GM23338 (cell line): ENCODE data around the gene TPM1. TPM values are rescaled to one million over a fixed set of nuclear protein-coding genes. Genes with fewer than 3 reads are reported as not detected.

ENCODE experiments used
- ATAC-seq: fragments of 200-7000 bp; cut with Tn5 transposase; 3 replicates; pipeline ENCODE4 v1.9.1; 2020
- DNase-seq: peaks from one replicate; pipeline ENCODE4 v3.0.0-alpha.2; 2015; ENCODE audit warnings: low spot score
- H2AFZ ChIP-seq: fragments of 200-600 bp; sonication (generic); 2 replicates; pipeline ENCODE4 v1.8.0; 2016; ENCODE audit warnings: antibody characterized with exemption, mild to moderate bottlenecking, moderate library complexity
- H3F3A ChIP-seq: fragments of 200-600 bp; sonication (generic); replicated peaks from 2 replicates; pipeline ENCODE4 v1.8.0; 2017; ENCODE audit warnings: antibody characterized with exemption, mixed run types, low read depth
- H3K27ac ChIP-seq: fragments of 200-600 bp; sonication (generic); 2 replicates; pipeline ENCODE4 v1.6.1; 2016; ENCODE audit warnings: low read depth
- H3K27me3 ChIP-seq: fragments of 200-600 bp; sonication (generic); 2 replicates; pipeline ENCODE4 v1.8.0; 2016; ENCODE audit warnings: mild to moderate bottlenecking, mixed run types, moderate library complexity; ENCODE audit not compliant: insufficient read depth
- H3K36me3 ChIP-seq: fragments of 200-600 bp; sonication (generic); 2 replicates; pipeline ENCODE4 v1.8.0; 2016; ENCODE audit warnings: mild to moderate bottlenecking; ENCODE audit not compliant: insufficient read depth
- H3K4me1 ChIP-seq: fragments of 200-600 bp; sonication (generic); 2 replicates; pipeline ENCODE4 v1.8.0; 2016; ENCODE audit warnings: mild to moderate bottlenecking, moderate library complexity; ENCODE audit not compliant: insufficient read depth
- H3K4me2 ChIP-seq: fragments of 200-600 bp; sonication (generic); 2 replicates; pipeline ENCODE4 v1.7.1; 2017; ENCODE audit warnings: mixed run types
- H3K4me3 ChIP-seq: fragments of 200-600 bp; sonication (generic); 2 replicates; pipeline ENCODE4 v1.6.1; 2016; ENCODE audit warnings: mixed run types
- H3K79me2 ChIP-seq: fragments of 200-600 bp; sonication (generic); replicated peaks from 2 replicates; pipeline ENCODE4 v1.8.0; 2017; ENCODE audit warnings: mild to moderate bottlenecking; ENCODE audit not compliant: insufficient read depth
- H3K9me2 ChIP-seq: fragments of 200-600 bp; sonication (generic); 2 replicates; pipeline ENCODE4 v1.8.0; 2017; ENCODE audit not compliant: insufficient read depth
- H4K20me1 ChIP-seq: fragments of 200-600 bp; sonication (generic); replicated peaks from 2 replicates; pipeline ENCODE4 v1.8.0; 2017; ENCODE audit warnings: mild to moderate bottlenecking; ENCODE audit not compliant: insufficient read depth
- H3K27ac Mint-ChIP-seq: 2 replicates; pipeline ENCODE4 v1.8.0; 2020; ENCODE audit warnings: inconsistent platforms, mild to moderate bottlenecking, moderate library complexity, mixed read lengths
- H3K27me3 Mint-ChIP-seq: 3 replicates; pipeline ENCODE4 v1.8.0; 2022; ENCODE audit warnings: low read depth, mild to moderate bottlenecking, moderate library complexity, mixed read lengths, inconsistent platforms; ENCODE audit not compliant: insufficient read depth, poor library complexity
- H3K36me3 Mint-ChIP-seq: 3 replicates; pipeline ENCODE4 v1.8.0; 2021; ENCODE audit warnings: low read depth, mild to moderate bottlenecking, inconsistent platforms, moderate library complexity, mixed read lengths
- H3K4me1 Mint-ChIP-seq: 3 replicates; pipeline ENCODE4 v1.8.0; 2020; ENCODE audit warnings: mild to moderate bottlenecking, inconsistent platforms, mixed read lengths
- H3K4me3 Mint-ChIP-seq: 3 replicates; pipeline ENCODE4 v1.8.0; 2021; ENCODE audit warnings: moderate library complexity, mild to moderate bottlenecking, inconsistent platforms, mixed read lengths
- H3K9me3 Mint-ChIP-seq: 3 replicates; pipeline ENCODE4 v1.8.0; 2020; ENCODE audit warnings: moderate library complexity, mild to moderate bottlenecking, inconsistent platforms, mixed read lengths
- EZH2 ChIP-seq: fragments of 200-600 bp; sonication (generic); IDR thresholded peaks from one replicate; pipeline ENCODE4 v1.8.0; 2017; ENCODE audit warnings: antibody characterized with exemption, mild to moderate bottlenecking, low read depth; ENCODE audit not compliant: unreplicated experiment
- EZH2phosphoT487 ChIP-seq: fragments of 200-600 bp; sonication (generic); IDR thresholded peaks from one replicate; pipeline ENCODE4 v1.8.1; 2018; ENCODE audit warnings: antibody characterized with exemption; ENCODE audit not compliant: unreplicated experiment
- JUNB ChIP-seq: IDR thresholded peaks from one replicate; pipeline ENCODE4 v1.6.1; 2016; ENCODE audit warnings: antibody characterized with exemption; ENCODE audit not compliant: unreplicated experiment
- NANOG ChIP-seq: IDR thresholded peaks from 2 replicates; pipeline ENCODE4 v1.6.1; 2016; ENCODE audit warnings: antibody characterized with exemption, borderline replicate concordance
- POLR2AphosphoS5 ChIP-seq: IDR thresholded peaks from 2 replicates; pipeline ENCODE4 v1.6.1; 2016; ENCODE audit warnings: antibody characterized with exemption, low read depth
- ZNF114 ChIP-seq: fragments of 250-450 bp; sonication (Bioruptor Pico); IDR thresholded peaks from 2 replicates; pipeline ENCODE4 v1.5.0; 2020; ENCODE audit warnings: mild to moderate bottlenecking, moderate library complexity
- ZNF331 ChIP-seq: fragments of 250-450 bp; sonication (Bioruptor Pico); IDR thresholded peaks from 2 replicates; pipeline ENCODE4 v1.5.0; 2020; ENCODE audit warnings: low read depth, mild to moderate bottlenecking, moderate library complexity
- polyA plus RNA-seq: library from polyadenylated mRNA; unstranded; fragments of >200 nt; fragmentation: Nextera tagmentation; extraction: Ambion mirVana; gene quantifications from 2 replicates; pipeline ENCODE4 v1.2.1, GENCODE V29; 2016
- total RNA-seq: library from RNA; depleted of rRNA; stranded (reverse); fragments of >200 nt; shearing (Covaris generic); gene quantifications from 2 replicates; pipeline ENCODE4 v1.2.3, GENCODE V29; 2014
- TF ChIP-seq, protein P1 (sequence below), 2 experiments: fragments of 200-600 bp in 1 of 2; sonication (generic) in 1 of 2; conservative IDR thresholded peaks; 2 replicates each; pipeline versions ENCODE4 v1.5.1 to v1.6.1; 2016 to 2017; ENCODE audit warnings: antibody characterized with exemption in 2 of 2, low read depth in 2 of 2, mild to moderate bottlenecking in 2 of 2, moderate library complexity in 1 of 2
- TF ChIP-seq, protein P2 (sequence below): IDR thresholded peaks from one replicate; pipeline ENCODE4 v1.6.1; 2018; ENCODE audit warnings: antibody characterized with exemption; ENCODE audit not compliant: unreplicated experiment

The TPM1 gene
- total and polyA plus RNA-seq, 2 experiments from 2014 or later: 449 to 913 TPM

DNA sequence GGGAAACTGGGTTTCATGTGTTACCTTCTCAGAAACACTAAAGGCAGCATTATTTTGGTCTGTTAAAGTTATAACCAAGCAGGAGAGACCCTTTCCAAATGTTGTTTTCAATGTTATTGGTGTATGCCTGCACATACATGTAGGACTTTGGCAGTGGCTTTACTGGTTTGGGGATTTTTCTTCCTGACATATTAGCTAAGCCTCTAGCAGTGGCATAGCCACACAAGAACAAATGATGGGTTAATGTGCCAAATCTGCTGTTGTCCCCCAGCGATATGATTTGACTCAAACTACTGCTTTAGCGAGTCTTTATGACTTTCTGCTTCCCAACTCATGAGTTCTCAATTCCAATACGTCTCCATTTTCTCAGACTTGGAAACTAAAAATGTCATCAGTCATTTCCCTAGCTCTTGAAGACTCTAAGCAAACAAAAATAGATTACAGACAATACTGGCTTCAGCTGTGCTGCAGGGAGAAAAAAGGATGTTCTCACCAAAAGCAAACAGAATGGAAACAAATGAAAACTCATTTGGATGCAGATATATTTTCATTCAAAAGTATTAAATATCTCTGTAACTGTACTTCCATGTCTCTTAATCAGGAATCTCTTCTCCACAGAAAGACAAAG lies 29.6 kb downstream of the TPM1 start:
- H3K27me3 ChIP-seq: no peaks in the 10 kb centered on the region
- no peaks in the 10 kb centered on the region for H3K79me2 ChIP-seq
- Mint-ChIP-seq H3K4me3 (no peak overlapping the region), H3K36me3 (peaks cover 44% of the 10 kb centered on the region), H3K4me1 (peaks cover 51% of the 10 kb centered on the region), H3K9me3 (no peaks in the 10 kb centered on the region), H3K27ac (no peak overlapping the region), H3K27me3 (no peaks in the 10 kb centered on the region)
- H3F3A ChIP-seq: peaks cover 39% of the 10 kb centered on the region
- peak overlapping the region; percentile 68 for H3K27ac ChIP-seq
- H2AFZ ChIP-seq: no peak overlapping the region
- H3K9me2 ChIP-seq: no peaks in the 10 kb centered on the region
- peak; percentile 7 for TF ChIP-seq POLR2AphosphoS5
- no peak for TF ChIP-seq ZNF114 (CRISPR knock-in tag)
- ATAC-seq (no peak), DNase-seq (no peak)
- no peak overlapping the region for H3K4me2 ChIP-seq
- peaks cover 34% of the 10 kb centered on the region for H3K4me1 ChIP-seq
- peaks cover 8% of the 10 kb centered on the region; the same call in 1 of the 2 replicates for H3K36me3 ChIP-seq
- H4K20me1 ChIP-seq: no peaks in the 10 kb centered on the region
- no peak overlapping the region for H3K4me3 ChIP-seq

DNA sequence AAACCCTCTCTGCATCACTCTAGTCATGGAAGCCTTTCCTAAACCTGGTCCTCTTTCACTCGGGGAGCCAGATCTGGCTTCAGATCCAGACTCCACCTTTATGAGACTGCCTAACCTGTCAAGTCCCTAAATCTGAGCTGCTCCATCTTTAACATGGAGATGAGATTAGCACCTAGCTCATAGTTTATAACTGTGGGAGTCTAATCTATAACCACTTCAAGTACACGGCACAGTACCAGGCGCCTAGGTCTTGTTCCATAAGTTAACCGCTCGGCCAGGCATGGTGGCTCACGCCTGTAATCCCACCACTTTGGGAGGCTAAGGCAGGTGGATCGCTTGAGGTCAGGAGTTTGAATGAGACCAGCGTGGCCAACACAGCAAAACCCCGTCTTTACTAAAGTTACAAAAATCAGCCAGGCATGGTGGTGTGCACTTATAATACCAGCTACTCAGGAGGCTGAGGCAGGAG lies 30.3 kb downstream of the TPM1 start:
- Histone ChIP-seq H3F3A (peaks cover 39% of the 10 kb centered on the region), H3K4me3 (no peak overlapping the region), H3K27me3 (no peaks in the 10 kb centered on the region), H3K79me2 (no peaks in the 10 kb centered on the region), H3K36me3 (peaks cover 8% of the 10 kb centered on the region; the same call in 1 of the 2 replicates), H3K9me2 (no peaks in the 10 kb centered on the region), H3K4me1 (peaks cover 41% of the 10 kb centered on the region), H3K27ac (peak overlapping the region; percentile 96), H4K20me1 (no peaks in the 10 kb centered on the region), H2AFZ (no peak overlapping the region), H3K4me2 (no peak overlapping the region)
- peak; percentile 45 for TF ChIP-seq POLR2AphosphoS5
- no peak for TF ChIP-seq NANOG
- no peak for TF ChIP-seq EZH2phosphoT487
- TF ChIP-seq EZH2: no peak
- no peak for TF ChIP-seq ZNF331
- TF ChIP-seq, protein P1, sequence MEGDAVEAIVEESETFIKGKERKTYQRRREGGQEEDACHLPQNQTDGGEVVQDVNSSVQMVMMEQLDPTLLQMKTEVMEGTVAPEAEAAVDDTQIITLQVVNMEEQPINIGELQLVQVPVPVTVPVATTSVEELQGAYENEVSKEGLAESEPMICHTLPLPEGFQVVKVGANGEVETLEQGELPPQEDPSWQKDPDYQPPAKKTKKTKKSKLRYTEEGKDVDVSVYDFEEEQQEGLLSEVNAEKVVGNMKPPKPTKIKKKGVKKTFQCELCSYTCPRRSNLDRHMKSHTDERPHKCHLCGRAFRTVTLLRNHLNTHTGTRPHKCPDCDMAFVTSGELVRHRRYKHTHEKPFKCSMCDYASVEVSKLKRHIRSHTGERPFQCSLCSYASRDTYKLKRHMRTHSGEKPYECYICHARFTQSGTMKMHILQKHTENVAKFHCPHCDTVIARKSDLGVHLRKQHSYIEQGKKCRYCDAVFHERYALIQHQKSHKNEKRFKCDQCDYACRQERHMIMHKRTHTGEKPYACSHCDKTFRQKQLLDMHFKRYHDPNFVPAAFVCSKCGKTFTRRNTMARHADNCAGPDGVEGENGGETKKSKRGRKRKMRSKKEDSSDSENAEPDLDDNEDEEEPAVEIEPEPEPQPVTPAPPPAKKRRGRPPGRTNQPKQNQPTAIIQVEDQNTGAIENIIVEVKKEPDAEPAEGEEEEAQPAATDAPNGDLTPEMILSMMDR (conservative IDR thresholded peaks at IDR 0.05; ENCODE audit: low read depth in 2 of 2): no peak
- no peaks in the 10 kb centered on the region for H3K27me3 Mint-ChIP-seq
- H3K9me3 Mint-ChIP-seq: no peaks in the 10 kb centered on the region
- no peak for DNase-seq
- ATAC-seq: no peak
- H3K4me3 Mint-ChIP-seq: no peak overlapping the region
- peaks cover 37% of the 10 kb centered on the region for H3K36me3 Mint-ChIP-seq
- H3K4me1 Mint-ChIP-seq: peaks cover 58% of the 10 kb centered on the region
- H3K27ac Mint-ChIP-seq: no peak overlapping the region

DNA sequence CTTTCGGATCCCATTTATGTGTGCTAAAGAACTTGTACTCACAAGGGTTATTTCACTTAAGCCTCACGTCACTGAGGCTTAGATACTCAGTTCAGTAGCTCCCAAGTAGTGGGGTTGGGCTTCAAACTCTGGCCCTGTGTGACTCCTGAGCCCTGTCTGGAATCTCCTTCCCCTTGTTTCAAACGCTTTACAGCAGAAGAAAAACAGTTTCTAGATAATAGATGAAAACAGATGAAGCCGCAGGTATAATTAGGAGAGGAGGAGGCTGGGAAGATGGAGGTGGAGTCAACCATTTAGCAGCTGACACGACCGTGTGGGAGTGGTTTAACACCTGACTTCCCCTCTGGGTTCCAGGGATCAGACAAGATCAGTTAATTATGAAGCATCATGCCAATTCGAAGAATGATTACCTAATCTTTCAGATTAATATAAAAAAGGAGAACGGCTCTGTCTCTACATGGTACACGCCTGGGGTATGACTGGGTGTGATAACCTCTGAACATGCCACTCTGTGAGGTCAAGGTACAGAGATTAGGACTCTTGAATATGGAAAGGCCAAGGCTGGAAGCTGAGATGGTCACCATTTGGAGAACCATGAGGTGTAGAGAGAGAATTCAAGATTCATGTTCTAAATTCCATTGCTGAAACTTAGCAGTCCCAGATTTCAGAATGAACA lies 31.1 kb downstream of the TPM1 start:
- H3K36me3 ChIP-seq: peaks cover 8% of the 10 kb centered on the region; the same call in 1 of the 2 replicates
- peaks cover 35% of the 10 kb centered on the region for H3F3A ChIP-seq
- no peak overlapping the region for H3K4me2 ChIP-seq
- Mint-ChIP-seq H3K9me3 (no peaks in the 10 kb centered on the region), H3K4me1 (peaks cover 62% of the 10 kb centered on the region), H3K4me3 (no peak overlapping the region; the same call in 2 of the 3 replicates), H3K27ac (peak overlapping the region; percentile 53; the same call in 1 of the 2 replicates), H3K36me3 (peaks cover 29% of the 10 kb centered on the region), H3K27me3 (no peaks in the 10 kb centered on the region)
- no peak for DNase-seq
- no peaks in the 10 kb centered on the region for H3K9me2 ChIP-seq
- H3K4me3 ChIP-seq: no peak overlapping the region
- no peaks in the 10 kb centered on the region for H3K79me2 ChIP-seq
- peak overlapping the region; percentile 96 for H3K27ac ChIP-seq
- no peaks in the 10 kb centered on the region for H4K20me1 ChIP-seq
- ATAC-seq: no peak
- no peaks in the 10 kb centered on the region for H3K27me3 ChIP-seq
- peaks cover 49% of the 10 kb centered on the region for H3K4me1 ChIP-seq
- no peak overlapping the region for H2AFZ ChIP-seq
- TF ChIP-seq, protein P2, sequence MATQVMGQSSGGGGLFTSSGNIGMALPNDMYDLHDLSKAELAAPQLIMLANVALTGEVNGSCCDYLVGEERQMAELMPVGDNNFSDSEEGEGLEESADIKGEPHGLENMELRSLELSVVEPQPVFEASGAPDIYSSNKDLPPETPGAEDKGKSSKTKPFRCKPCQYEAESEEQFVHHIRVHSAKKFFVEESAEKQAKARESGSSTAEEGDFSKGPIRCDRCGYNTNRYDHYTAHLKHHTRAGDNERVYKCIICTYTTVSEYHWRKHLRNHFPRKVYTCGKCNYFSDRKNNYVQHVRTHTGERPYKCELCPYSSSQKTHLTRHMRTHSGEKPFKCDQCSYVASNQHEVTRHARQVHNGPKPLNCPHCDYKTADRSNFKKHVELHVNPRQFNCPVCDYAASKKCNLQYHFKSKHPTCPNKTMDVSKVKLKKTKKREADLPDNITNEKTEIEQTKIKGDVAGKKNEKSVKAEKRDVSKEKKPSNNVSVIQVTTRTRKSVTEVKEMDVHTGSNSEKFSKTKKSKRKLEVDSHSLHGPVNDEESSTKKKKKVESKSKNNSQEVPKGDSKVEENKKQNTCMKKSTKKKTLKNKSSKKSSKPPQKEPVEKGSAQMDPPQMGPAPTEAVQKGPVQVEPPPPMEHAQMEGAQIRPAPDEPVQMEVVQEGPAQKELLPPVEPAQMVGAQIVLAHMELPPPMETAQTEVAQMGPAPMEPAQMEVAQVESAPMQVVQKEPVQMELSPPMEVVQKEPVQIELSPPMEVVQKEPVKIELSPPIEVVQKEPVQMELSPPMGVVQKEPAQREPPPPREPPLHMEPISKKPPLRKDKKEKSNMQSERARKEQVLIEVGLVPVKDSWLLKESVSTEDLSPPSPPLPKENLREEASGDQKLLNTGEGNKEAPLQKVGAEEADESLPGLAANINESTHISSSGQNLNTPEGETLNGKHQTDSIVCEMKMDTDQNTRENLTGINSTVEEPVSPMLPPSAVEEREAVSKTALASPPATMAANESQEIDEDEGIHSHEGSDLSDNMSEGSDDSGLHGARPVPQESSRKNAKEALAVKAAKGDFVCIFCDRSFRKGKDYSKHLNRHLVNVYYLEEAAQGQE: no peak
- TF ChIP-seq ZNF114 (CRISPR knock-in tag) (no peak), JUNB (no peak)
